ENCODE results near the gene MCAM.

GRCh38 chr11:119266063-119266462 is 50.9 kb downstream of the MCAM start:
- TF ChIP-seq POLR2AphosphoS5 (IDR thresholded peaks at IDR 0.05; ENCODE audit: low read depth, low read length) (no peak), REST (IDR thresholded peaks at IDR 0.05; ENCODE audit: insufficient read depth in 1 of 2, low read depth in 2 of 2, low read length in 2 of 2) (no peak), FOXP2 (optimal IDR thresholded peaks at IDR 0.05; ENCODE audit: borderline replicate concordance, extremely low read depth, extremely low read length, insufficient read depth) (no peak), SIN3A (IDR thresholded peaks at IDR 0.05; ENCODE audit: borderline replicate concordance, insufficient read depth, low read length) (no peak), TAF1 (IDR thresholded peaks at IDR 0.05; ENCODE audit: borderline replicate concordance, insufficient read depth, low read length) (no peak)

Measured in PFSK-1 (cell line).